Fibroblast of skin of right biceps (primary cell): ENCODE data around the gene NYNRIN.

ENCODE experiments used
- DNase-seq: peaks from one replicate; pipeline ENCODE4 v3.0.0-alpha.2; 2013

Gene NYNRIN

DNA sequence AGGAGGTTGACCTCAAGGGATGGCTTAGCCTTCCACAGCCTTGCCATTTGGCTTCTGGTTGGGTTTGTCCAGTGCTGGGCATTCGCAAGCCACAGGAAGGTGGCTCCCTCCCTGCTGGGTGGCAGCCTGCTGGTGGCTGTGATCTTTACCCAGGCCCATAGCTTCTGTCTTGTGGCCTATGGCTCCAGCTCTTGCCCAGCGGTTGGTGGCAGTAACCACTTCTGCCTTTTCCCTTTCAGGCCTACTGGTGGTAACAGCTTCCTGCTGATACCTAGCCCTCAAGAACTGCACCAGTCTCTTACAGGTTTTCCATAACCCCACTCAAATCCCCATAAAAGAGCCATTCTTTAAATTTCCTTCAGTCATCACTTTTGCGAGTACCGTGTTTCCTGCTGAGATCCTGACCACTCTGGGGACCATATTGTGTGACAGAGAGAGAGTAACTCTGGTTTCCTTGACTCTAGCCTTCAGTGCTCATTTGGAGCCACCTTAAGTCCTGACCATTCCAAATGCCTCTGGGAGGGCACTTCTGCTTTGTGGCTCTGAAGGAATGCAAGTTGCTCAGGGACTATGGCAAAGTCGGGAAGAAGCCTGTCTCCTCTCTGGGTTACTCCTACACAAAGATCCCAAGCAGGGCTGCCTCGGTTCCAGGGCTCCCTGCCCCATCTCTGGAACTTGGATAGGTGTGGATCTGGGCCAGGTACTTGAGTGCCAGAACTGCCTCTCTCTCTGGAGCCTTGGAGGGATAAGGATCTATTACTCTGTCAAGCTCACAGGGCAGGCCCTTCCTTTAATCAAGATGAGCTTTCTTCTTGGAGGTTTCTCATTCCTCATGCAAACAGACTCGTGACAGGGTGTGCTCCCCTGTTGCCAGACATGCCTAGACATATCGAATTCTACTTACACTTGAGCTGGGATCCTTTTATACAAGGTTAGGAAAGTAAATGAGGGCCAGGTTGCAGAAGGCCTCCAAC, 2.9 kb upstream of the NYNRIN start:
- DNase-seq = no peak

DNA sequence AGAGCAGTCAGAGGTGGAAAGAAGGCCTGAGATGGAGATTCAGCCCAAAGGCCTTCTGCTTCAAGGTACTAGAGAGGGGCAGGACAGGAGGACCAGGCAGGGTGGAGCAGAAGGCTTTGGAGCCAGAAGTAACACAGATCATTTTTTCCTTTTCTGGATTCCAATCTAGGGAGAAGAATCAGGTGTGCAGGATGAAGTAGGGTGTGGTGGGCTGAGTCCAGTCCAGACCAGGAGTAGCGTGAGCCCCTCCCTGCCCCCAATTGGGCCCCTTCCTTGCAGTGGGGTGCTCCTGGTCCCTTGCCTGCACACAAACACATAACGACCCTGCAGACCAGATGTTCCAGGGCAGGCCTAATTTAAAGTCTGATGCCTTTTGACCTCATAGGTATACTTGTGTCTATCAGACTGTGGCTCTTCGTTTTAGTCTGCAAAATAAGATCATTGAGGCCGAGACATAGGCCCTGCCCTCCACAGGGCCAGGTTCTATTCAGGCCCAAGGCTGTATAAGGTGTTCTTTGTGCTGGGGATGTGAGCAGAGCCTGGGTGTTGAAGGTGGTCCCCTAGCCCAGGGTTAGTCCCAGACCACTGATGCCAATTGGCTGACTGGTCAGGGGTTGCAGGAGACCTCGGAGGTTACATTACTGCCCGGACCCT, 1.0 kb upstream of the NYNRIN start:
- DNase-seq = no peak

DNA sequence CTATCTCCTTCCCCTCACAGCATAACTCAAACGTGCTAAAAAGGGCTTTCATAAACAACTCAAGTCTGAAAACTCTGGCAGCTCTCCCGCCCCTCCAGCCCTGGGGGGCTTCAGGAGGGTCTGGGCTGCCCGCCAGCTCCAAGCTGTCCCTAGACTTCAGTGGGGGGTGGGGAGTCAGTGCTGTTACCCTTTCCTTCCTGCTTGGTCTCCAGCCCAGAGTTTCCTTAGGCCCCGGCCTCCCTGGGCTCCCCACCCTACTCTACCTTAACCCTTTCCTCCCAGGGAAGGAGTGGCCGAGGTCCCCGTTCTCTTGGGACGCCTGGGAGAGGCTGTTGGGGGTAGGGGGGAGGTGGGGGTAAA, 530 bp upstream of the NYNRIN start:
- DNase-seq = peak; percentile 40

DNA sequence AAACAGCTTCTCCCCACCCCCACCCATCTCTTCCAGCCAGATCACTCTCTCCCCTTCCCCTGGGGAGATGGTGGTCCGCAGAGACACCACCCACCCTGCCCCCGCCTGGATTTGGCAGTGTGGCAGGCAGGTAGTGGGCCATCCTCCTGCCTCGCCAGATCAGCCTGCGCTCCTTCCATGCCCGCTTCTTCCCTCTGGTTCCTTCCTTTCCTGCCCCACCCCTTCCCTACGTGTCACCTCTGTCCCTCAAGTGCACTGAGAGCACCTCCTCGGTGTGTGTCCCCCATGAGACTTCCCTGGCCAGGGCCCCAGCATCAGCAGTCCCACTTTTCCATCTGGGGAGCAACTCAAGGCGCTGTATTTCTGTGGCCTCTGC, 632 bp downstream of the NYNRIN start:
- DNase-seq = no peak

DNA sequence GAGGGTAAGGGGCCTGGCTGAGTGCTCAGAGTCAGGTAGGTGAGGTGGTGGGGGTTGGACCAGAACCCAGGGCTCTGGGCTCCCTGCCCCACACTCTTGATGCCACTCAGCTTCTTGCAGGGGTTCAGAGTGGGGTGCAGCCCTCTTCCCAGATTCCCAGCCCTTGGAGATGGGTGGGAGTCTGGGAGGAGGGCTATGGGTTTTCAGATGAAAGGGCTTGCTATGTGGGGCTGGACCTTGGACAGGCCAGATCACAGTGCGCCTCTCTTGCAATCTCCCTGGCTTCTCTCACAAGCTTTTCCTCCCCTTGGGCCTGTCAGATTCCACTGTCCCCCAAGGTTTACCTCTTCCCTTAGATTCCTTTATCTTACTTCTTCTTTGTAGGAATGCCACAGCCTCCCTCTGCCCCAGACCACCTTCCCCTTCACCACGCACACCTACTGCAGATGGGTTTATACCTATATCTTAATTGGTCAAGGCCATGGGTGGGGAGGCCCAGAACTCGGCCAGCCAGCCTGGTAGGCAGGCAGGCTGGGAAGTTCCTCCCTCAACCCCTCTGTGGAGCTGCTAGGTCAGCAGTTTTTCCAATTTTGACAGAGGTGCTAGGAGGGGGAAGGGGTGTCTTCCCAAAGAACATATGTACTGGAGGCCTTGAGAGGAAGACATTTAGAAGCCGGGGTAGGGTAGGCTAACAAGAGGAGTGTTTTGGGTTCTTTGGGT, 1.4 kb downstream of the NYNRIN start:
- DNase-seq = no peak

DNA sequence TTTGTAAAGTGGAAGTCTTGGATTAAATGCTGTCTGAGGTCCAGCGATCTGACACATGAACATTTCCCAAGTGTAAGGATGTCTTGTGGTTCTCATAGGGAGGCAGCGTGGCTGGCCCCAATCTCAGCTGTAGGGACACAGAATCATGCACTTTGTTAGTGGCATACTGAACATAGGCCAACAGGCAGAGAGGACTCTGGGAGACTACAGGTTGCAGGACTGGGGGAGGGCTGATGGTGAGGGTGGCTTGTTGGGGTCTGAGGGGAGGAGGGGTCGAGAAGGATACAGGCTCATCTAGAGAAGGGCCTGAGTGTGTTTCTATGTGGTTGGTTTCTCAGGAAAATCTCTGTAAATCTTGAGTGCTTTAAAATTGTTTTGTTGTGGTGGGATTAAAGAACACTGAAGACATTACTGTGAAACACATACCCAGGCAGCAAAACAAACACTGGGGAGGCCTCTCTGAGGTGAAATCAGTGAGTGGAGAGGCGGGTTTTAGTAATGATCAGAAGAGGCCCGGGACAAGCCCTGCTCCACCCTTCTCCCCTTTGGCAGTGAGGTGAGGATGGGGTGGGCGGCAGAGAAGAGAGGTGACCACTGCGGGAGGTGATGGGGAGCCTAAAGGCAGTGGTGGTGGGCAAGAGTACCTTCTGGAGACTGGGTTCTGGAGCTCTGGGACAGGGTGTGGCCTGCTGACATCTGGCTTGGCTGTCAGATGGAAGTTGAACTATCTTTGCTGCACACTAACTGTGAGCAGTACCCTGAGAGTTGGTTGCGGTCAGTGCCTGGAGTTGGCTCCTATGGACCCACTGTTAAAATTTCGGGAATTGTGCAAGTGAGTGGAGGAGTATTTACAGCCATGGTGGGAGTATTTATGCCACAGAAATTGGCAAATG, 3.3 kb downstream of the NYNRIN start:
- no peak for DNase-seq

DNA sequence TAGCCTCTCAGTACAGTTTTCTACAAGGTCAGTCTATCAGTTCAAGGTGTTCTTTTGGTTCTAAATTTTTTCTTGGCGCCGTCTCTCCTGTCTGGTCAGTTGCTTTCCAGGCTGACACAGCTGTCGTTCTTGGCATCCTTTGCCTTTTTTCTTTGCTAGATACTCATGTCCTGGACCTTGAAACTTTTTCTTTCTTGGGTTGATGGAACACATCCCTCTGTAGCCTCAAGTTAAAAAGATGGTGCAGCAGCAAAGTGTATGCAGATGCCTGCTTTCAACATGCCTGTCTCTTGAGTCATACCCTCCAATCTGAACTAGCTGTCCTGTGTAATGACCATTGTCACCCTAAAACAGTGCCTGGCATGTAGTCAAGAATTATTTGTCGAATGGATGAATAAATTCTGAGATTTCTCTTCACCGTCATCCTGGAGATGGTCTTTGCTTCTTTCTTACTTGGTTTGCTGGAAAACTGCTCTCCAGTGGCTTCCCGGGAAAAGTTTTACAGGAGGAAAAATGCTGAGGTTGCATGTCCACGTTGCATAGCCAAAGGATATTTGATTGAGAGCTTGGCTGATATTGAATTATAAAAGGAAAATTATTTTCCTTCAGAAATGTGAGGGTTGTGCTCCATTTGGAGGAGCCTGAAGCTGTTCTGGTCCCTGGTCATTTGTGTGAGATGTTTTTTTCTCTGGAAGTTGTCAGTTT, 4.6 kb downstream of the NYNRIN start:
- peak; percentile 52 for DNase-seq

DNA sequence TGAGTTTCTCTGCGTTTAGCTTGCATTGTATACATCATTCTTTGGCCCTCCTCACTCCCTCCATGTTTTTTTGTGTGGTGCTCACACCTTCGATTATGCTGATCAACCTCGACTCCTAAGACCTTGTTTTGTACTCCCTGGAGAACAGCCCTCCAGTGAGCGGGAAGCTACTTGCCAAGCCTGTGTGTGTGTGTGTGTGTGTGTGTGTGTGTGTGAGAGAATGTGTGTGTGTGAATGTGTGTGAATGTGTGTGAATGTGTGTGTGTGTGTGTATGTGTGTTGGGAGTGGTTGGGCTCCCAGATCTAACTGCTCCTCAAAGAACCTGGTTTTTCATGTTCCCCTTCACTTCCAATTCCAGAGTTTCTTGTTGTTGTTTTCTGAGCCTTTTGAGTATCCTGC, 6.0 kb downstream of the NYNRIN start:
- DNase-seq = no peak

DNA sequence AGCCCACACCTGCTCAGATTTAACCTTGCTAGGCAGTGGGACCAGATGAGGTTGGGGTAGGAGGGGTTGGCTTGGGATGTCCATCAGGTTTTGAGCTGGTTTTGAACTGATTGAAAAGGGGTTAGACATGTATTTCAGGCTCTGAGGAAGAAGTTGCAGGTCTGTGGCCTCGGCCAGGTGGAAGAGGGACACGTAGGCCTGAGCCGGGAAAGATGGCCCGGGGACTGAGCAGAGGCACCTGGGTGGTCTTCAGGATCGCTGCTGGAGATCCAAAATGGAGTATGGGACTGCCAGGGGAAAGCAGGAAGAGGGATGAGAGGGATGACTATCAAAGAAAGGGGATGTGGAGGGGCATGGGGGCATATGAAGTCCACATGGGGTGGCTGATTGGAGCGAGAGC, 7.6 kb downstream of the NYNRIN start:
- DNase-seq = no peak

DNA sequence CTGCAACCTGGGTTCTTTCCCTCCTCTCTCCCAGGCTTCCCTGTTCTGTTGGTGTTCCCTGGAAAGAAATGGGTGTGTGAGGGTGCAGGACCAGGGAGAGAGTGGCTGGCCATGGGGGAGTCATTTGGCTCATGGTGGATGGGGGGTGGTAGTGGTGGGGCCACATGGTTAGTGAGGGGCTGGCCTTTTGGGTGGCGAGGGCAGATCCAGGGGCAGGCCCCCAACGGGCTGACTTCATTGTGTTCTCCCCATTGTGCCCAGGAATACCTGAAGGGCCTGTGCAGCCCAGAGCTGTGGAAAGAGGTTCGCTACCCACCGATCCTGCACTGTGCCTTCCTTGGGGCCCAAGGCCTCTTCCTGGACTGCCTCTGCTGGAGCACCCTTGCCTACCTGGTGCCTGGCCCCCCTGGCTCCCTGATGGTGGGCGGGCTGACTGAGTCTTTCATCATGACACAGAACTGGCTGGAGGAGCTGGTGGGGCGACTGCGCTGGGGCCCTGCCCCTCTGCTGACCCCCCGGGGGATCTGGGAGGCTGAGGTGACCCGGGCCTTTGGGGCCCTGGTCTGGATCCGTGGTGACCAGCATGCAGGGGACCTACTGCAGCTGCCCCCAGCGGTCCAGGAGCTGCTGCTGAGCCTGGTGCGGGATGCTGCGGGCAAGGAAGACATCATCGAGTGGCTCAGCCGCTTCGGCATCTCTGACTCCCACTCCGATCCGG, 9.0 kb downstream of the NYNRIN start:
- no peak for DNase-seq

DNA sequence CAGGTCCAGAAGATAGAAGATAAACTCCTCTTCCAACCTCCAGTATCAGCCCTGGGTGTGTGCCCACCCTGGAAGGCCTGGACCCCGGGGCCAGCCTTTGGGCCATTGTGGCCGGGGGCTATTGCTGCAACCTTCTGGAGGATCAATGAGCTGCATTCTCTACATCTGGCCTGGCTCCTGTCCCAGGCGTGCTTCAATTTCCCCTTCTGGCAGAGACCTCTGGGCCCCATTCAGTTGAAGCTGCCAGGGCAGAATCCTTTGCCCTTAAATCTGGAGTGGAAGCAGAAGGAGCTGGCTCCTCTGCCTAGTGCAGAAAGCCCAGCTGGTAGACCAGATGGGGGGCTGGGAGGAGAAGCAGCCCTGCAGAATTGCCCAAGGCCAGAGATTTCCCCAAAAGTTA, 10.0 kb downstream of the NYNRIN start:
- DNase-seq = no peak

DNA sequence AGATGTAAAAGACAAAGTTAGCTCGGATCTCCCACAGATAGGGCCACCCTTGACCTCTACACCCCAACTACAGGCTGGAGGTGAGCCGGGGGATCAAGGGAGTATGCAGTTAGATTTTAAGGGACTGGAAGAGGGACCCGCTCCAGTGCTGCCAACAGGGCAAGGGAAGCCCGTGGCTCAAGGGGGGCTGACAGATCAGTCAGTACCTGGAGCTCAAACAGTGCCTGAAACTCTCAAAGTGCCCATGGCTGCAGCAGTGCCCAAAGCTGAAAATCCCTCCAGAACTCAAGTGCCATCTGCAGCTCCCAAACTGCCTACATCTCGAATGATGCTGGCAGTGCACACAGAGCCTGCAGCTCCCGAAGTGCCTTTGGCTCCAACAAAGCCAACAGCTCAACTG, 10.4 kb downstream of the NYNRIN start:
- DNase-seq = no peak

DNA sequence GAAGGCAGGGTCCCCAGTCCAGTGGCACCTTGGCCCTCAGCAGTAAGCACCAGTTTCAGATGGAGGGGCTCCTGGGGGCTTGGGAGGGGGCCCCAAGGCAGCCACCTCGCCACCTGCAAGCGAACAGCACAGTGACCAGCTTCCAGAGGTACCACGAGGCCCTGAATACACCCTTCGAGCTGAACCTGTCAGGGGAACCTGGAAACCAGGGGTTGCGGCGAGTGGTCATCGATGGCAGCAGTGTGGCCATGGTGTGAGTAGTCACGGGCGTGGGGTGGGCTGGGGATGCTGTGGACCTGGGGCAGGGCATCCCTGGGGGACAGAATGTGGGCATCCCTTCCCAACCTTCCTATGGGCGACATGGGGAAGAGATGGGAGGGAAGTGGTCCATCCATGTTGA, 11.2 kb downstream of the NYNRIN start:
- DNase-seq = no peak

DNA sequence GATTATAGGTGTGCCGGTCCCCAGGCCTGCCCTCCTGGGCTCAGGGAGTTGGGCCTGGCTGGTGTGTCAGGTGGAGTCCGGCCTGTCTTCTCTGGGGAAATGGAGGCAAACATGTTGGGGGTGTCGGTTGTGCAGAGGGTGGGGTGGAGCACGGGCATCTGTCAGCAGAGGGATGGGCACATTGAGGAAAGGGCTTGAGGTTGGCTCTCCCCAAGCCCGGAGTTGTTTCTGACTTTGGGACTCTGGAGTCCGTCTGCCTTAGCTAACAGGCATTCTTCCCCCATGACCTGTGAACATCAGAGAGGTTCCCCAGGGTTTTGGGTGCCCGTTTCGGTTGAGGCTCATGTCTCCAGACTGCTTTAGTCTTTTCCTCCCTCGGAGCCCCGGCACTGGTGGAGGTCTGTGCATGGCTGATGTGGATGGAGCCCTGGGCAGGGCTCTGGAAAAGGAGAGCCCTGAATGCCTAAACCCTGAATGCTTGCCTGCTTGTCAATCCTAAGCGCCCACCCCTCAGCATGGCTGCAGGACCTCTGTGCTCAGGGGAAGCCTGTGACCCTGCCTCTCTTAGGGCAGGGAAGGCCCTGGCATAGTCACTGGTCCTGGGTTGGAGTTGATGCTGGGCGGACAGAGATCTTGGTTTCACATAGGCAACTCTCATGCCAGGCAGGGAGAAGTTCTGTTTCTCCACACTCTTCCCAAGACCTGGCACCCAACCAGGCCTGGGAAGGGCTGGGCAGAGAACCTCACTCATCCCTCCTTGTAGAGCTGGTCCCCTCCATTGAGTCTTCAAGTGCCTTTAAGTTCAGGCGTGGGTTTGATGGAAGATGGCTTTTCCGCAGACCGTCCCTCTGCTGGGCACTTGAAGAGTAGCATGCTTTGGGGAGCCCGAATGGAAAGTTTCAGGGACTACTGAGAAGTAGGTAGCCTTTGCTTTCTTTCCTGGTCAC, 12.9 kb downstream of the NYNRIN start:
- DNase-seq = peak; percentile 57

DNA sequence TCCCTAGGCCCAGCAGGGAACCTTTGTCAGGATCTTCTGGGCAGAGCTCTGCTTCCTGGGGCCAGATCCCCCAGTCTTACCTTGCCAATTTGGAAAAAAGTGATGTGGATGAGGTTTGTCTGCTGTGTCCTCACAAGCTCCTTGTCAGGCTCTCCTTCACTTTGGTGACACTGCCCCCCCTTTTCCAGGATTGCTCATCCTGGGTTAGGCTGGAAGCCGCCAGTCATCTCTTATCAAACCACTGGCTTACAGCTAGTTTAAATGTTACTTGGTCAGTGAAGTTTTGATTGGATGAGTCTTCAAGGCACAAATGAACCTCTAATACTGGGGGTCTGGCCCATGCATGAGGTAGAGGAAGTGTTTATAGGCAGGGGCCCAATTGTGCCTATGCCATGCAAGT, 15.3 kb downstream of the NYNRIN start:
- no peak for DNase-seq

DNA sequence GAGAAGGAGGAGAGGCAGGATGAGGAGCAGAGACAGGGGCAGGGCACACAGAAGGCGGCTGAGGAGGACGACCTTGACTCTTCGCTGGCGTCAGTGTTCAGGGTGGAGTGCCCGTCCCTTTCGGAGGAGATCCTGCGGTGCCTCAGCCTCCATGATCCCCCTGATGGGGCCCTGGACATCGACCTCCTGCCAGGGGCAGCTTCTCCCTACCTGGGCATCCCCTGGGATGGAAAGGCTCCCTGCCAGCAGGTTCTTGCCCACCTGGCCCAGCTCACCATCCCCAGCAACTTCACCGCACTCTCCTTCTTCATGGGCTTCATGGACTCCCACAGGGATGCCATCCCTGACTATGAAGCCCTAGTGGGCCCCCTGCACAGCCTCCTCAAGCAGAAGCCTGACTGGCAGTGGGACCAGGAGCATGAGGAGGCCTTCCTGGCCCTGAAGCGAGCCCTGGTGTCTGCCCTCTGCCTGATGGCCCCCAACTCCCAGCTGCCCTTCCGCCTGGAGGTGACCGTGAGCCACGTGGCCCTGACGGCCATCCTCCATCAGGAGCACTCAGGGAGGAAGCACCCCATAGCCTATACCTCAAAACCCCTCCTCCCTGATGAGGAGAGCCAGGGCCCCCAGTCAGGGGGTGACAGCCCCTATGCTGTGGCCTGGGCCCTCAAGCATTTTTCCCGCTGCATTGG, 16.1 kb downstream of the NYNRIN start:
- no peak for DNase-seq

DNA sequence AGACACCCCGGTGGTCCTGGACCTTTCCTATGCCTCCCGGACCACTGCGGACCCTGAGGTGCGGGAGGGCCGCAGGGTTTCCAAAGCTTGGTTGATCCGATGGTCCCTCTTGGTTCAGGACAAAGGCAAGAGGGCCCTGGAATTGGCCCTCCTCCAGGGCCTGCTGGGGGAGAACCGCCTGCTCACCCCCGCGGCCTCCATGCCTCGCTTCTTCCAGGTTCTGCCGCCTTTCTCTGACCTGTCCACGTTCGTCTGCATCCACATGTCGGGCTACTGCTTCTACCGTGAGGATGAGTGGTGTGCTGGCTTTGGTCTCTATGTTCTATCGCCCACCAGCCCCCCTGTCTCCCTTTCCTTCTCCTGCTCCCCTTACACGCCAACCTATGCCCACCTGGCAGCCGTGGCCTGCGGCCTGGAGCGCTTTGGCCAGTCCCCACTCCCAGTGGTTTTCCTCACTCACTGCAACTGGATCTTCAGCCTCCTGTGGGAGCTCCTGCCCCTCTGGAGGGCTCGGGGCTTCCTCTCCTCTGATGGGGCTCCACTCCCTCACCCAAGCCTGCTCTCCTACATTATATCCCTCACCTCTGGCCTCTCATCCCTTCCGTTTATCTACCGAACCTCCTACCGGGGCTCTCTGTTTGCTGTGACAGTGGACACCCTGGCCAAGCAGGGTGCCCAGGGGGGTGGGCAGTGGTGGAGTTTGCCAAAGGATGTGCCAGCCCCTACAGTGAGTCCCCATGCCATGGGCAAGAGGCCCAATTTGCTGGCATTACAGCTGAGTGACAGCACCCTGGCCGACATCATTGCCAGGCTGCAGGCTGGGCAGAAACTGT, 16.8 kb downstream of the NYNRIN start:
- no peak for DNase-seq

DNA sequence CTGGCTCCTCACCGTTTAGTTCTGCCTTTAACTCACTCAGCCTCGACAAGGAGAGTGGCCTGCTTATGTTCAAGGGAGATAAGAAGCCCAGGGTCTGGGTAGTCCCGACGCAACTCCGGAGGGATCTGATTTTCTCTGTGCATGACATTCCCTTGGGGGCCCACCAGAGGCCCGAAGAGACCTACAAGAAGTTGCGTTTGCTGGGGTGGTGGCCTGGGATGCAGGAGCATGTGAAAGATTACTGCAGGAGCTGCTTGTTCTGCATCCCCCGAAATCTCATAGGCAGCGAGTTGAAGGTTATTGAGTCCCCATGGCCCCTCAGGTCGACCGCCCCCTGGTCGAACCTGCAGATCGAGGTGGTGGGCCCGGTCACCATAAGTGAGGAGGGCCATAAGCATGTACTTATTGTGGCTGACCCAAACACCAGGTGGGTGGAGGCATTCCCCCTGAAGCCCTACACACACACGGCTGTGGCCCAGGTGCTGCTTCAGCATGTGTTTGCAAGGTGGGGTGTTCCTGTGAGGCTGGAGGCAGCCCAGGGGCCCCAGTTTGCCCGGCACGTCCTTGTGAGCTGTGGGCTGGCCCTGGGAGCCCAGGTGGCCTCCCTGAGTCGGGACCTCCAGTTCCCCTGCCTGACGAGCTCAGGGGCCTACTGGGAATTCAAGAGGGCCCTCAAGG, 17.6 kb downstream of the NYNRIN start:
- DNase-seq = no peak
